ENCODE results near the gene NFKBIA.

The NFKBIA gene

GRCh38 chr14:35403603-35404448 lies 723 bp downstream of the NFKBIA start:
- DNase-seq: peak; percentile 92 to 97 (median 96)
- under 1% methylated on average over 49 of the region's 81 CpGs for WGBS (ENCODE audit: insufficient coverage)
- H3K27me3 ChIP-seq (replicated peaks in 2 of 5; ENCODE audit: control insufficient read depth in 4 of 5, insufficient read depth in 5 of 5, low read length in 4 of 5): no peaks in the 10 kb centered on the region
- H3K9me3 ChIP-seq (ENCODE audit: control extremely low read depth in 1 of 5, control insufficient read depth in 4 of 5, insufficient read depth in 2 of 5, low read depth in 1 of 5, low read length in 4 of 5): no peaks in the 10 kb centered on the region
- H3K4me3 ChIP-seq (ENCODE audit: control insufficient read depth in 1 of 7, extremely low read depth in 1 of 7, insufficient read depth in 4 of 7, low read depth in 2 of 7, low read length in 6 of 7): peak overlapping the region; percentile 84 to 97 (median 87)
- peak overlapping the region; percentile 93 to 94 for H3K27ac ChIP-seq (ENCODE audit: insufficient read depth in 1 of 2, low read depth in 1 of 2, low read length in 2 of 2, poor library complexity in 1 of 2, severe bottlenecking in 2 of 2)
- peaks cover 15 to 40% (median 29%) of the 10 kb centered on the region in 4 experiments for H3K36me3 ChIP-seq (ENCODE audit: control insufficient read depth in 4 of 4, insufficient read depth in 4 of 4, low read length in 3 of 4)
- H3K4me1 ChIP-seq (ENCODE audit: control extremely low read depth in 1 of 4, control insufficient read depth in 4 of 4, insufficient read depth in 4 of 4, low read length in 3 of 4): peaks cover 40 to 55% (median 53%) of the 10 kb centered on the region in 4 experiments
- CTCF ChIA-PET: interaction anchor here (0.8 to 11.4 kb wide), 22 partner anchors 9 to 198 kb away, joined by 3 to 110 read pairs (median 4); partner anchors contain the start of gene PSMA6
- POLR2A ChIA-PET: interaction anchor here (0.5 to 7.2 kb wide), 23 partner anchors 12 to 531 kb away, joined by 3 to 128 read pairs (median 5); partner anchors contain the start of genes PPP2R3C, PRORP and PSMA6

- peak overlapping the region; percentile 89 to 94 for H3K27ac ChIP-seq (ENCODE audit: insufficient read depth in 1 of 2, low read depth in 1 of 2, low read length in 2 of 2, poor library complexity in 1 of 2, severe bottlenecking in 2 of 2)
- H3K4me1 ChIP-seq (ENCODE audit: control extremely low read depth in 1 of 4, control insufficient read depth in 4 of 4, insufficient read depth in 4 of 4, low read length in 3 of 4): peaks cover 40 to 58% (median 57%) of the 10 kb centered on the region in 4 experiments
- CTCF ChIA-PET: interaction anchor here (0.7 to 11.4 kb wide), 17 partner anchors 10 to 357 kb away, joined by 3 to 110 read pairs (median 3); partner anchors contain the start of gene FAM177A1
- DNase-seq: peak in 2 of 3 donors; percentile 20 to 23
- no peaks in the 10 kb centered on the region for H3K27me3 ChIP-seq (replicated peaks in 2 of 5; ENCODE audit: control insufficient read depth in 4 of 5, insufficient read depth in 5 of 5, low read length in 4 of 5)
- POLR2A ChIA-PET: interaction anchor here (0.6 to 7.2 kb wide), 16 partner anchors 13 to 174 kb away, joined by 3 to 128 read pairs (median 7); partner anchors contain the start of gene PSMA6
- H3K9me3 ChIP-seq (ENCODE audit: control extremely low read depth in 1 of 5, control insufficient read depth in 4 of 5, insufficient read depth in 2 of 5, low read depth in 1 of 5, low read length in 4 of 5): no peaks in the 10 kb centered on the region
- peaks cover 15 to 40% (median 29%) of the 10 kb centered on the region in 4 experiments for H3K36me3 ChIP-seq (ENCODE audit: control insufficient read depth in 4 of 4, insufficient read depth in 4 of 4, low read length in 3 of 4)
- H3K4me3 ChIP-seq (ENCODE audit: control insufficient read depth in 1 of 7, extremely low read depth in 1 of 7, insufficient read depth in 4 of 7, low read depth in 2 of 7, low read length in 6 of 7): peak overlapping the region; percentile 32 to 97 (median 81)
- WGBS (ENCODE audit: insufficient coverage): 8% methylated on average over 2 of the region's 8 CpGs
Observed at GRCh38 chr14:35403114-35403602, 1.4 kb downstream of the NFKBIA start.

- ChIA-PET CTCF (interaction anchor here (0.7 to 11.4 kb wide), 13 partner anchors 11 to 357 kb away, joined by 3 to 110 read pairs (median 3); partner anchors contain the start of gene FAM177A1), POLR2A (interaction anchor here (0.6 to 7.2 kb wide), 7 partner anchors 14 to 116 kb away, joined by 3 to 128 read pairs (median 6); partner anchors contain the start of gene PSMA6)
- Histone ChIP-seq H3K27ac (ENCODE audit: insufficient read depth in 1 of 2, low read depth in 1 of 2, low read length in 2 of 2, poor library complexity in 1 of 2, severe bottlenecking in 2 of 2) (peak overlapping the region; percentile 89 to 94), H3K4me3 (ENCODE audit: control insufficient read depth in 1 of 7, extremely low read depth in 1 of 7, insufficient read depth in 4 of 7, low read depth in 2 of 7, low read length in 6 of 7) (peak overlapping the region; percentile 32 to 97 (median 81)), H3K4me1 (ENCODE audit: control extremely low read depth in 1 of 4, control insufficient read depth in 4 of 4, insufficient read depth in 4 of 4, low read length in 3 of 4) (peaks cover 40 to 64% (median 62%) of the 10 kb centered on the region in 4 experiments), H3K9me3 (ENCODE audit: control extremely low read depth in 1 of 5, control insufficient read depth in 4 of 5, insufficient read depth in 2 of 5, low read depth in 1 of 5, low read length in 4 of 5) (no peaks in the 10 kb centered on the region), H3K36me3 (ENCODE audit: control insufficient read depth in 4 of 4, insufficient read depth in 4 of 4, low read length in 3 of 4) (peaks cover 15 to 40% (median 29%) of the 10 kb centered on the region in 4 experiments), H3K27me3 (replicated peaks in 2 of 5; ENCODE audit: control insufficient read depth in 4 of 5, insufficient read depth in 5 of 5, low read length in 4 of 5) (no peaks in the 10 kb centered on the region)
- DNase-seq: peak in 2 of 3 donors; percentile 20 to 30
- 24% methylated on average over 10 of the region's 14 CpGs for WGBS (ENCODE audit: insufficient coverage)
Observed at GRCh38 chr14:35402323-35403113, 2.0 kb downstream of the NFKBIA start.

GRCh38 chr14:35401422-35402265 lies 2.9 kb downstream of the NFKBIA start:
- H3K27ac ChIP-seq (ENCODE audit: insufficient read depth in 1 of 2, low read depth in 1 of 2, low read length in 2 of 2, poor library complexity in 1 of 2, severe bottlenecking in 2 of 2): peak overlapping the region; percentile 25 to 94
- ChIA-PET CTCF (interaction anchor here (1.0 to 11.4 kb wide), 9 partner anchors 10 to 262 kb away, joined by 3 to 110 read pairs (median 3); no protein-coding TSS in a partner anchor), POLR2A (interaction anchor here (0.5 to 7.2 kb wide), 12 partner anchors 15 to 167 kb away, joined by 3 to 128 read pairs (median 4); partner anchors contain the start of gene PSMA6)
- peak overlapping the region in 6 of 7 experiments; percentile 77 to 97 (median 86) for H3K4me3 ChIP-seq (ENCODE audit: control insufficient read depth in 1 of 7, extremely low read depth in 1 of 7, insufficient read depth in 4 of 7, low read depth in 2 of 7, low read length in 6 of 7)
- WGBS (ENCODE audit: insufficient coverage): 9% methylated on average over 7 of the region's 14 CpGs
- peaks cover 39 to 63% (median 62%) of the 10 kb centered on the region in 4 experiments for H3K4me1 ChIP-seq (ENCODE audit: control extremely low read depth in 1 of 4, control insufficient read depth in 4 of 4, insufficient read depth in 4 of 4, low read length in 3 of 4)
- H3K27me3 ChIP-seq (replicated peaks in 2 of 5; ENCODE audit: control insufficient read depth in 4 of 5, insufficient read depth in 5 of 5, low read length in 4 of 5): no peaks in the 10 kb centered on the region
- no peaks in the 10 kb centered on the region for H3K9me3 ChIP-seq (ENCODE audit: control extremely low read depth in 1 of 5, control insufficient read depth in 4 of 5, insufficient read depth in 2 of 5, low read depth in 1 of 5, low read length in 4 of 5)
- peak in 2 of 3 donors; percentile 22 to 29 for DNase-seq
- H3K36me3 ChIP-seq (ENCODE audit: control insufficient read depth in 4 of 4, insufficient read depth in 4 of 4, low read length in 3 of 4): peaks cover 15 to 40% (median 29%) of the 10 kb centered on the region in 4 experiments

- Histone ChIP-seq H3K9me3 (ENCODE audit: control extremely low read depth in 1 of 5, control insufficient read depth in 4 of 5, insufficient read depth in 2 of 5, low read depth in 1 of 5, low read length in 4 of 5) (no peaks in the 10 kb centered on the region), H3K4me3 (ENCODE audit: control insufficient read depth in 1 of 7, extremely low read depth in 1 of 7, insufficient read depth in 4 of 7, low read depth in 2 of 7, low read length in 6 of 7) (peak overlapping the region in 6 of 7 experiments; percentile 77 to 97 (median 86)), H3K4me1 (ENCODE audit: control extremely low read depth in 1 of 4, control insufficient read depth in 4 of 4, insufficient read depth in 4 of 4, low read length in 3 of 4) (peaks cover 30 to 55% (median 54%) of the 10 kb centered on the region in 4 experiments), H3K27me3 (replicated peaks in 2 of 5; ENCODE audit: control insufficient read depth in 4 of 5, insufficient read depth in 5 of 5, low read length in 4 of 5) (no peaks in the 10 kb centered on the region), H3K27ac (ENCODE audit: insufficient read depth in 1 of 2, low read depth in 1 of 2, low read length in 2 of 2, poor library complexity in 1 of 2, severe bottlenecking in 2 of 2) (peak overlapping the region in 1 of 2 experiments; percentile 4), H3K36me3 (ENCODE audit: control insufficient read depth in 4 of 4, insufficient read depth in 4 of 4, low read length in 3 of 4) (peaks cover 15 to 40% (median 29%) of the 10 kb centered on the region in 4 experiments)
- POLR2A ChIA-PET: interaction anchor here (0.5 to 7.2 kb wide), 7 partner anchors 32 to 166 kb away, joined by 3 to 128 read pairs (median 3); no protein-coding TSS in a partner anchor
- peak in 2 of 3 donors; percentile 50 to 62 for DNase-seq
- CTCF ChIA-PET: interaction anchor here (1.0 to 11.4 kb wide), 9 partner anchors 11 to 261 kb away, joined by 3 to 110 read pairs (median 3); no protein-coding TSS in a partner anchor
- WGBS (ENCODE audit: insufficient coverage): 52% methylated on average over 9 of the region's 10 CpGs
Observed at GRCh38 chr14:35400648-35401421, 3.7 kb downstream of the NFKBIA start.
